ENCODE results near the gene SIRT3. TPM values are rescaled to one million over a fixed set of nuclear protein-coding genes. Genes with fewer than 3 reads are reported as not detected.

Gene SIRT3
- total and polyA plus RNA-seq, 3 donors from 2014 or later, result 31.7 to 57.0 (median 43.6) TPM

DNA sequence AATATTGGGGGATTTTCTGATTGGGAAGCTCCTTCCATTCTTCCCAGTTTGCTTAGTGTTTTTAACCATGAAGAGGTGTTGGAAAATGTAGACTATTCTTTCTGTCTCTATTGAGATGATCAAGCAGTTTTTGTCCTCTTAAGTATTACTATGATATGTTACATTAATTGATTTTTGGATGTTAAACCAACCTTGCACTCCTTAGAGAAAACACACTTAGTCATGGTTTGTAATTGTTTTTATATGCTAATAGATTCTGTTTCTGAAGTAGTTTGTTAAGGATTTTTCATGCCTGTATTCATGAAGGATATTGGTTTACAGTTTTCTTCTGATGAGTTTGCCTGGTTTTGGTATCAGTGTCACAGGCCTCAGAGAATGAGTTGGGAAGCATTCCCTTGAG, 40.1 kb upstream of the SIRT3 start:
- Histone ChIP-seq H3K9me3 (no peaks in the 10 kb centered on the region), H3K27me3 (no peaks in the 10 kb centered on the region), H3K36me3 (ENCODE audit: low read depth, missing control alignments) (no peaks in the 10 kb centered on the region), H3K27ac (no peak overlapping the region), H3K4me1 (peaks cover 6% of the 10 kb centered on the region), H3K4me3 (no peak overlapping the region)
- DNase-seq, result no peak
- TF ChIP-seq CTCF (IDR thresholded peaks at IDR 0.05) (no peak), POLR2A (IDR thresholded peaks at IDR 0.05) (no peak)
- intact Hi-C loops (cut with DNase I; ENCODE audit: low total_unique reads), result no loop called here

DNA sequence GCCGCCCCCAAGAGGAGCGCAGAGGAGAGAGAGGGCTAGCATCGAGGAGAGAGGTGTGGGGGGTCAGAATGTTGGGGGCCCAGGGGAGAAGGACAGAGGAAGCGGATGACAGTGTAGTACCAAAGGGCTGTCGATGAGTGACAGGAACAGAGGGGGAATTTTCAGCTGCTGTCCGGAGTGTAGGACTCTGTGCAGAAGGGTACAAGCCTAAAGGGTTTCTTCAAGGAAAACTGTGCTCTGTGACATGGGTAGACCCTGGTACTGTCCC, 36.7 kb upstream of the SIRT3 start:
- Histone ChIP-seq H3K4me1 (no peaks in the 10 kb centered on the region), H3K27me3 (no peaks in the 10 kb centered on the region), H3K27ac (no peak overlapping the region), H3K9me3 (no peaks in the 10 kb centered on the region), H3K4me3 (no peak overlapping the region), H3K36me3 (ENCODE audit: low read depth, missing control alignments) (no peaks in the 10 kb centered on the region)
- TF ChIP-seq CTCF (IDR thresholded peaks at IDR 0.05), result no peak
- no peak for TF ChIP-seq POLR2A (IDR thresholded peaks at IDR 0.05)
- no peak for DNase-seq
- 86 to 91% methylated on average over 6 of the region's 6 CpGs for WGBS, 2 donors
- intact Hi-C loops (cut with DNase I; ENCODE audit: low total_unique reads), result no loop called here

GRCh38 chr11:272195-272930, 36.2 kb upstream of the SIRT3 start:
- TF ChIP-seq POLR2A (IDR thresholded peaks at IDR 0.05), result no peak
- no peak for TF ChIP-seq CTCF (IDR thresholded peaks at IDR 0.05)
- Histone ChIP-seq H3K27ac (no peak overlapping the region), H3K36me3 (ENCODE audit: low read depth, missing control alignments) (no peaks in the 10 kb centered on the region), H3K4me1 (no peaks in the 10 kb centered on the region), H3K9me3 (no peaks in the 10 kb centered on the region), H3K27me3 (no peaks in the 10 kb centered on the region), H3K4me3 (no peak overlapping the region)
- DNase-seq, result no peak
- intact Hi-C loops (cut with DNase I; ENCODE audit: low total_unique reads), result no loop called here
- 91 to 92% methylated on average over 18 to 22 of the region's 22 CpGs for WGBS, 2 donors

DNA sequence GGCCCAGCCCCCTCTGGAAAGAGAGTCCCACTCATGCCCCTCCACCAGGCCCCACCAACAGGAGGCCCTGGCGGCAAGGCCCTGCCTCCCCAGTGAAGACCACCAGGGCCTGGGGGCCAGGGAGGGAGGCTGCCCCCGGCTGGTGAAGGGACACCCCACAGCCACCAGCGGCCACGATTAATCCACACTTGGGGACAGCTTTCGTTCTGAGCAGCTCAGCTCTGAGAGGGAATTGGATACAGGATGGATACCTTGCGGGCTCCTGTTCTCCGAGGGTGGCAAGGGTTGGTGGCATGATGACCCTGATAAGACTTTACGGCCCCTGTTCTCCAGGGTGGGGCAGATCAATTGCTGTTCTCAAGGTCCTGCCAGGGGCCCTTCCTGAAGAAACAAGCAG, 35.2 kb upstream of the SIRT3 start:
- WGBS, 2 donors, result 78 to 81% methylated on average over 7 to 8 of the region's 8 CpGs
- Histone ChIP-seq H3K9me3 (no peaks in the 10 kb centered on the region), H3K4me1 (no peaks in the 10 kb centered on the region), H3K27me3 (no peaks in the 10 kb centered on the region), H3K4me3 (no peak overlapping the region), H3K36me3 (ENCODE audit: low read depth, missing control alignments) (no peaks in the 10 kb centered on the region), H3K27ac (no peak overlapping the region)
- TF ChIP-seq CTCF (IDR thresholded peaks at IDR 0.05) (no peak), POLR2A (IDR thresholded peaks at IDR 0.05) (no peak)
- no peak for DNase-seq
- intact Hi-C loops (cut with DNase I; ENCODE audit: low total_unique reads), result no loop called here
